ENCODE measurements around the gene GALK1.

GALK1 gene

GRCh38 chr17:75722542-75723095 is 42.4 kb downstream of the GALK1 start:
- no peak overlapping the region for H3K4me3 ChIP-seq (ENCODE audit: low read length)
- no peak for TF ChIP-seq ZNF274 (IDR thresholded peaks at IDR 0.05; ENCODE audit: low read depth, low read length)

- H3K4me3 ChIP-seq (ENCODE audit: low read length) = no peak overlapping the region
- no peak for TF ChIP-seq ZNF274 (IDR thresholded peaks at IDR 0.05; ENCODE audit: low read depth, low read length)
Observed at GRCh38 chr17:75722076-75722475, 42.9 kb downstream of the GALK1 start.

- H3K4me3 ChIP-seq (ENCODE audit: low read length) = no peak overlapping the region
- TF ChIP-seq ZNF274 (IDR thresholded peaks at IDR 0.05; ENCODE audit: low read depth, low read length) = no peak
Observed at GRCh38 chr17:75721463-75722011, 43.5 kb downstream of the GALK1 start.

GRCh38 chr17:75720656-75721462 is 44.1 kb downstream of the GALK1 start, which contains the start of gene ITGB4:
Gene ITGB4, plus strand, starts transcription at chr17:75721459. Its CDS starts 3,245 bp downstream, at chr17:75724704.
- no peak for TF ChIP-seq ZNF274 (IDR thresholded peaks at IDR 0.05; ENCODE audit: low read depth, low read length)
- H3K4me3 ChIP-seq (ENCODE audit: low read length) = peak within 1 kb of the TSS; percentile 6; the same call in 1 of the 2 replicates

- TF ChIP-seq ZNF274 (IDR thresholded peaks at IDR 0.05; ENCODE audit: low read depth, low read length) = no peak
- H3K4me3 ChIP-seq (ENCODE audit: low read length) = no peak overlapping the region
Observed at GRCh38 chr17:75719732-75720131, 45.3 kb downstream of the GALK1 start.

GRCh38 chr17:75712446-75712845 is 52.5 kb downstream of the GALK1 start:
- no peak for TF ChIP-seq ZNF274 (IDR thresholded peaks at IDR 0.05; ENCODE audit: low read depth, low read length)
- H3K4me3 ChIP-seq (ENCODE audit: low read length) = no peak overlapping the region

Measured in GM08714 (cell line).